ENCODE data around the gene NDUFAB1. TPM values are rescaled to one million over a fixed set of nuclear protein-coding genes. Genes with fewer than 3 reads are reported as not detected.

The NDUFAB1 gene
- polyA plus RNA-seq (2011; rRNA removed) (160 and 277 TPM in 2 replicates), polyA plus RNA-seq (2017; fragmentation: RNase III; extraction: RNeasy Plus Mini Kit Qiagen cat#74134 plus additional on column Dnase treatment) (162 to 168 TPM (median 167 TPM) in 3 replicates), polyA minus RNA-seq (2011; rRNA and poly(A)+ RNA removed) (20.4 and 24.2 TPM in 2 replicates)
- polyA plus RNA-seq (2012; cell fraction: cytosol; rRNA removed) = 232 and 264 TPM in 2 replicates
- polyA plus RNA-seq (2012; cell fraction: nucleus; rRNA removed) = 116 and 154 TPM in 2 replicates

GRCh38 chr16:23595951-23596720 lies at the start of gene NDUFAB1:
NDUFAB1 (minus strand) TSS chr16:23596316; CDS start chr16:23596290, 26 bp downstream.
- FAIRE-seq (no peak), DNase-seq (ENCODE audit: low read depth in 1 of 2, low spot score in 1 of 2) (peak; percentile 73 to 90), ATAC-seq (peak; percentile 99)
- WGBS (ENCODE audit: missing lambda C conversion rate) = 8% methylated on average over 17 of the region's 67 CpGs
- Histone ChIP-seq H3K4me3 (peak within 1 kb of the TSS; percentile 86), H3K4me1 (peaks cover 11% of the 10 kb centered on the region; the same call in 2 of the 3 replicates), H3K27ac (peak within 1 kb of the TSS; percentile 92 to 99), H3K4me2 (peak within 1 kb of the TSS; percentile 88), H3K9me3 (no peaks in the 10 kb centered on the region)
- ChIA-PET POLR2A (no interaction called here), CTCF (interaction anchor here (0.6 to 2.4 kb wide), 21 partner anchors 8 to 934 kb away, joined by 3 to 14 read pairs (median 4); partner anchors contain the start of genes DCTN5 and PALB2)
- TF ChIP-seq KDM5A (IDR thresholded peaks at IDR 0.05) (peak; percentile 91), MYC (IDR thresholded peaks at IDR 0.05; ENCODE audit: borderline replicate concordance, low read length) (peak; percentile 84), SREBF2 (IDR thresholded peaks at IDR 0.05) (no peak), ZFP36 (IDR thresholded peaks at IDR 0.05; ENCODE audit: borderline replicate concordance, partially characterized antibody) (no peak), EP300 (IDR thresholded peaks at IDR 0.05) (no peak), HOXB13 (CRISPR knock-in tag; IDR thresholded peaks at IDR 0.05; ENCODE audit: low read depth) (no peak), REST (IDR thresholded peaks at IDR 0.05) (no peak), RAD21 (conservative IDR thresholded peaks at IDR 0.05 in 1 of 2, IDR thresholded peaks at IDR 0.05 in 1 of 2) (peak in 1 of 2 experiments; percentile 24; a peak in 1 of 5 replicates), KDM1A (IDR thresholded peaks at IDR 0.05; ENCODE audit: low read depth) (no peak), BCL3 (IDR thresholded peaks at IDR 0.05) (peak; percentile 55; the same call in 1 of the 3 replicates), CBX2 (IDR thresholded peaks at IDR 0.05; ENCODE audit: borderline replicate concordance, low read depth) (no peak), JUNB (IDR thresholded peaks at IDR 0.05) (no peak), FOSL2 (IDR thresholded peaks at IDR 0.05) (no peak), FOSL2 (CRISPR knock-in tag; IDR thresholded peaks at IDR 0.05) (no peak), PBX3 (IDR thresholded peaks at IDR 0.05) (0 out of 2 replicates have a peak, but pooled peaks have one; percentile 21), GATA3 (IDR thresholded peaks at IDR 0.05; ENCODE audit: borderline replicate concordance) (0 out of 2 replicates have a peak, but pooled peaks have one; percentile 29), EHMT2 (IDR thresholded peaks at IDR 0.05; ENCODE audit: low read depth) (peak; percentile 53; the same call in 1 of the 2 replicates), POLR2A (IDR thresholded peaks at IDR 0.05; ENCODE audit: low read length) (peak; percentile 69), JUN (IDR thresholded peaks at IDR 0.05) (peak; percentile 73 to 85; a peak in 4 of 5 replicates), RARB (CRISPR knock-in tag; IDR thresholded peaks at IDR 0.05) (no peak), RCOR1 (IDR thresholded peaks at IDR 0.05; ENCODE audit: low read depth, low read length) (no peak), ATOH8 (CRISPR knock-in tag; IDR thresholded peaks at IDR 0.05; ENCODE audit: low read depth) (no peak), CEBPB (IDR thresholded peaks at IDR 0.05) (no peak), PHF8 (IDR thresholded peaks at IDR 0.05; ENCODE audit: borderline replicate concordance, low read depth) (peak; percentile 82; the same call in 1 of the 2 replicates), MAX (IDR thresholded peaks at IDR 0.05) (peak; percentile 81), HDAC2 (IDR thresholded peaks at IDR 0.05) (peak; percentile 66; the same call in 1 of the 2 replicates), ELK1 (IDR thresholded peaks at IDR 0.05; ENCODE audit: low read depth, low read length) (no peak), TFCP2L1 (CRISPR knock-in tag; IDR thresholded peaks at IDR 0.05) (no peak), HMGXB4 (CRISPR knock-in tag; IDR thresholded peaks at IDR 0.05; ENCODE audit: borderline replicate concordance) (no peak)
